Measurements from ENCODE around the gene CEP41. TPM values are rescaled to one million over a fixed set of nuclear protein-coding genes. Genes with fewer than 3 reads are reported as not detected.

Gene CEP41
- total and polyA plus RNA-seq, 2 donors (not counting 3 experiments of a cell fraction or from before 2014, with no cell fraction given) = 19.5 to 26.8 TPM

DNA sequence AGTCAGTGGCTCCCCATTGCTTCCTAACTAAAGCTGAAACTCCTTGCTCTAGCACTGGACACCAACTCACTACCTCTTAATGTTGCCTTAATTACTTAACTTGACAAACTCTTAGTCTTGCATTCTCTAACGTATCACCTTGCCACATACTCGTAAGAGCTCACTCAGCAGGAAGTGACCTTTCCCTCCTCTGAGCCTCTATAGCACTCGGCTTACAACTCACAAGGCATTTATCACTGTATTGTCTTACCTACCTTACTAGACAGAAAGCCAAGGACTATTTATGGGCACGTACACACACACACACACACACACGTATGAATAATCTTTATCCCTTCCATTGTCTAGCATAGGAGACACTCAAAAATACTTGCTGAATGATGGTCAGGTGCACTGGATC is 21.2 kb downstream of the CEP41 start:
- Histone ChIP-seq H3K9ac (replicated peaks; ENCODE audit: extremely low read depth, insufficient read depth, low read length) (no peak overlapping the region), H3K79me2 (ENCODE audit: control insufficient read depth, insufficient read depth, low read length) (no peaks in the 10 kb centered on the region), H3K36me3 (ENCODE audit: control insufficient read depth in 2 of 2, extremely low read depth in 1 of 2, insufficient read depth in 2 of 2, low read length in 2 of 2) (no peaks in the 10 kb centered on the region), H3K4me2 (ENCODE audit: insufficient read depth, low read length) (no peak overlapping the region), H3K9me1 (replicated peaks; ENCODE audit: control insufficient read depth, extremely low read depth, insufficient read depth, low read length) (no peaks in the 10 kb centered on the region), H3K4me1 (ENCODE audit: control insufficient read depth, extremely low read depth, insufficient read depth, low read length) (peaks cover 3% of the 10 kb centered on the region), H3K27me3 (ENCODE audit: control insufficient read depth in 2 of 2, insufficient read depth in 2 of 2, low read length in 2 of 2) (no peaks in the 10 kb centered on the region), H2AFZ (ENCODE audit: low read depth, low read length) (no peak overlapping the region), H3K9me3 (replicated peaks; ENCODE audit: control insufficient read depth, insufficient read depth, low read length) (no peaks in the 10 kb centered on the region), H4K20me1 (replicated peaks; ENCODE audit: control insufficient read depth, extremely low read depth, insufficient read depth, low read length) (no peaks in the 10 kb centered on the region), H3K27ac (ENCODE audit: insufficient read depth, low read depth, low read length) (no peak overlapping the region), H3K4me3 (replicated peaks in 1 of 3; ENCODE audit: insufficient read depth in 1 of 3, low read depth in 1 of 3, low read length in 3 of 3) (no peak overlapping the region)
- dilution Hi-C loops (cut with MboI; ENCODE audit: extremely low pct_ligation_motif_present, low sequenced_read_pairs) = no loop called here
- no peak for DNase-seq (ENCODE audit: low read depth, low spot score)
- intact Hi-C loops (cut with micrococcal nuclease) = no loop called here
- ChIA-PET POLR2A (no interaction called here), CTCF (no interaction called here)
- no TSS peak for BruUV-seq (replicated peaks)
- FAIRE-seq = no peak
- TF ChIP-seq GATA2 (IDR thresholded peaks at IDR 0.05; ENCODE audit: insufficient read depth, insufficient read length, low read depth, low read length) (no peak), EZH2 (IDR thresholded peaks at IDR 0.05; ENCODE audit: borderline replicate concordance, low read depth, low read length, severe bottlenecking) (no peak), POLR2AphosphoS5 (IDR thresholded peaks at IDR 0.05; ENCODE audit: insufficient read depth, low read depth, low read length) (no peak), MYC (IDR thresholded peaks at IDR 0.05; ENCODE audit: low read depth, low read length) (no peak), FOS (IDR thresholded peaks at IDR 0.05; ENCODE audit: borderline replicate concordance, insufficient read depth, low read length) (no peak), JUN (IDR thresholded peaks at IDR 0.05; ENCODE audit: borderline replicate concordance, insufficient read depth, insufficient read length, low read depth) (no peak), POLR2A (IDR thresholded peaks at IDR 0.05; ENCODE audit: low read depth, low read length) (no peak)
- TF ChIP-seq, protein P1, sequence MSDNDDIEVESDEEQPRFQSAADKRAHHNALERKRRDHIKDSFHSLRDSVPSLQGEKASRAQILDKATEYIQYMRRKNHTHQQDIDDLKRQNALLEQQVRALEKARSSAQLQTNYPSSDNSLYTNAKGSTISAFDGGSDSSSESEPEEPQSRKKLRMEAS (IDR thresholded peaks at IDR 0.05; ENCODE audit: insufficient read depth, insufficient read length) = no peak
- TF ChIP-seq, protein P2, sequence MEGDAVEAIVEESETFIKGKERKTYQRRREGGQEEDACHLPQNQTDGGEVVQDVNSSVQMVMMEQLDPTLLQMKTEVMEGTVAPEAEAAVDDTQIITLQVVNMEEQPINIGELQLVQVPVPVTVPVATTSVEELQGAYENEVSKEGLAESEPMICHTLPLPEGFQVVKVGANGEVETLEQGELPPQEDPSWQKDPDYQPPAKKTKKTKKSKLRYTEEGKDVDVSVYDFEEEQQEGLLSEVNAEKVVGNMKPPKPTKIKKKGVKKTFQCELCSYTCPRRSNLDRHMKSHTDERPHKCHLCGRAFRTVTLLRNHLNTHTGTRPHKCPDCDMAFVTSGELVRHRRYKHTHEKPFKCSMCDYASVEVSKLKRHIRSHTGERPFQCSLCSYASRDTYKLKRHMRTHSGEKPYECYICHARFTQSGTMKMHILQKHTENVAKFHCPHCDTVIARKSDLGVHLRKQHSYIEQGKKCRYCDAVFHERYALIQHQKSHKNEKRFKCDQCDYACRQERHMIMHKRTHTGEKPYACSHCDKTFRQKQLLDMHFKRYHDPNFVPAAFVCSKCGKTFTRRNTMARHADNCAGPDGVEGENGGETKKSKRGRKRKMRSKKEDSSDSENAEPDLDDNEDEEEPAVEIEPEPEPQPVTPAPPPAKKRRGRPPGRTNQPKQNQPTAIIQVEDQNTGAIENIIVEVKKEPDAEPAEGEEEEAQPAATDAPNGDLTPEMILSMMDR (IDR thresholded peaks at IDR 0.05; ENCODE audit: extremely low read depth in 1 of 2, insufficient read depth in 1 of 2, low read depth in 1 of 2, low read length in 2 of 2) = no peak

All from endothelial cell of umbilical vein (primary cell).